Measurements from ENCODE around the gene PIM3.

Gene PIM3

DNA sequence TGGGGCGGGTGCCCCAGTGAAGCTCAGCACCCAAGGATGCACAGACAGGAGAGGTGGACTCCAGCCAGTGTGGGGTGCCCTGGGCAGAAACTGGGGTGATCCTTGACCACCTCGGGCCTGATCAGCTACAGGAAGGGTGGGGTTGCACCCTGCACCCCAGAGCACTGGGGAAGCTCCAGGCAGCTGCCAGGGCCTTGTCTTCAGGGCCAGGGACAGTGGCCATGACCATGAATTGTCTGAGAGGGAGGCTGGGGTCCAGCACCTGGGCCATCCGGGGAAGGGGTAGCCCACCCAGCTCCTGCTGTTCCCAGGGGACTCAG is 34.4 kb downstream of the PIM3 start:
- peaks cover 7% of the 10 kb centered on the region; the same call in 1 of the 2 replicates for H4K20me1 ChIP-seq (ENCODE audit: insufficient read depth, low read length)
- TF ChIP-seq, protein P1, sequence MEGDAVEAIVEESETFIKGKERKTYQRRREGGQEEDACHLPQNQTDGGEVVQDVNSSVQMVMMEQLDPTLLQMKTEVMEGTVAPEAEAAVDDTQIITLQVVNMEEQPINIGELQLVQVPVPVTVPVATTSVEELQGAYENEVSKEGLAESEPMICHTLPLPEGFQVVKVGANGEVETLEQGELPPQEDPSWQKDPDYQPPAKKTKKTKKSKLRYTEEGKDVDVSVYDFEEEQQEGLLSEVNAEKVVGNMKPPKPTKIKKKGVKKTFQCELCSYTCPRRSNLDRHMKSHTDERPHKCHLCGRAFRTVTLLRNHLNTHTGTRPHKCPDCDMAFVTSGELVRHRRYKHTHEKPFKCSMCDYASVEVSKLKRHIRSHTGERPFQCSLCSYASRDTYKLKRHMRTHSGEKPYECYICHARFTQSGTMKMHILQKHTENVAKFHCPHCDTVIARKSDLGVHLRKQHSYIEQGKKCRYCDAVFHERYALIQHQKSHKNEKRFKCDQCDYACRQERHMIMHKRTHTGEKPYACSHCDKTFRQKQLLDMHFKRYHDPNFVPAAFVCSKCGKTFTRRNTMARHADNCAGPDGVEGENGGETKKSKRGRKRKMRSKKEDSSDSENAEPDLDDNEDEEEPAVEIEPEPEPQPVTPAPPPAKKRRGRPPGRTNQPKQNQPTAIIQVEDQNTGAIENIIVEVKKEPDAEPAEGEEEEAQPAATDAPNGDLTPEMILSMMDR (IDR thresholded peaks at IDR 0.05; ENCODE audit: borderline replicate concordance, extremely low read depth, low read length, poor library complexity, severe bottlenecking), result no peak
- TF ChIP-seq EZH2 (IDR thresholded peaks at IDR 0.05; ENCODE audit: borderline replicate concordance, low read depth, low read length, severe bottlenecking), result no peak
- H3K79me2 ChIP-seq (ENCODE audit: insufficient read depth, low read length), result no peaks in the 10 kb centered on the region
- H3K9me3 ChIP-seq (ENCODE audit: insufficient read depth, low read length, severe bottlenecking), result no peaks in the 10 kb centered on the region
- DNase-seq (no peak), ATAC-seq (ENCODE audit: insufficient read depth, low read depth) (no peak)
- no peaks in the 10 kb centered on the region for H3K27me3 ChIP-seq (ENCODE audit: insufficient read depth, low read length, poor library complexity)
- H2AFZ ChIP-seq (ENCODE audit: low read depth, low read length), result no peak overlapping the region
- H3K4me3 ChIP-seq (ENCODE audit: low read depth in 1 of 2, low read length in 2 of 2), result no peak overlapping the region
- H3K27ac ChIP-seq (ENCODE audit: low read length), result no peak overlapping the region
- H3K4me2 ChIP-seq (ENCODE audit: insufficient read depth, low read length), result no peak overlapping the region
- no peaks in the 10 kb centered on the region for H3K4me1 ChIP-seq (ENCODE audit: insufficient read depth, low read length)
- H3K9ac ChIP-seq (ENCODE audit: low read depth, low read length), result no peak overlapping the region
- no peaks in the 10 kb centered on the region for H3K36me3 ChIP-seq (ENCODE audit: insufficient read depth, low read length)

DNA sequence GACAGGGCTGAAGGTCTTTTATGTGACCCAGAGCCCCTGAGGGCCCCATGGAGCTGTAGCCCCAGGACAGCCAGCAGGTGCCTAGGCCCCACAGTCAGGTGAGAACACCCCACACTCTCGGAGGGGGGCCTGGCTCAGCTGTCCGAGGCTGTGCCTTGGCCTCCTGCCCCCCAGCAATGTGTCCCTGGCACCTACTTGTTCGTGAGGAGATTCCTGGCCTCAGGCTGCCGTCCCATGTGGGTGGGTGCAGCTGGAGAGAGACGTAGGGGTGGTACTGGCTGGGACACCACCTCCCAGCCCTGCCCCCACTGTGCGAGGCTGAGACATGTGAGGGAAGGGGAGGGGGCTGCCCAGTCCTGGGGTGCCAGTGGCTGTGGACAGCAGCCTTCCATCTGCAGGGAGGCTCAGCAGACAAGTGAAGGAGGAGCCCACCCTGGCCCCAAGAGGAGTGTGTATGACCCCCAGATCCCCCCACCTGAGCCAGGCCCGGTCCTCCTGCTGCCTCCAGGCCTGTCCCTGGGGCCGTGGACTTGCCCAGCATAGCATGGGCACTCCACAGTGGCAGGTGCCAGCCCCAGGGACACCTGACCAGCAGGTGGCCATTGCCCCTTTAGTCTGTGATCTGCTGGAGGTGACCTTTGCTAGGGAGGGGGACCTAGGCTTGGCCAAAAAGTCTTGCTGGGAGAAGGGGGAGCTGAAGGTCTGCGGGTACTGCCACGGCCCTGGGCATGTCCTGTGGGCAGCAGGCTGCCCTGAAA is 35.0 kb downstream of the PIM3 start:
- H3K27ac ChIP-seq (ENCODE audit: low read length), result no peak overlapping the region
- no peaks in the 10 kb centered on the region for H3K9me3 ChIP-seq (ENCODE audit: insufficient read depth, low read length, severe bottlenecking)
- TF ChIP-seq EZH2 (IDR thresholded peaks at IDR 0.05; ENCODE audit: borderline replicate concordance, low read depth, low read length, severe bottlenecking), result no peak
- TF ChIP-seq, protein P1 (IDR thresholded peaks at IDR 0.05; ENCODE audit: borderline replicate concordance, extremely low read depth, low read length, poor library complexity, severe bottlenecking), result no peak
- H4K20me1 ChIP-seq (ENCODE audit: insufficient read depth, low read length), result peaks cover 7% of the 10 kb centered on the region; the same call in 1 of the 2 replicates
- H3K4me2 ChIP-seq (ENCODE audit: insufficient read depth, low read length), result no peak overlapping the region
- no peak overlapping the region for H3K4me3 ChIP-seq (ENCODE audit: low read depth in 1 of 2, low read length in 2 of 2)
- no peaks in the 10 kb centered on the region for H3K79me2 ChIP-seq (ENCODE audit: insufficient read depth, low read length)
- H3K36me3 ChIP-seq (ENCODE audit: insufficient read depth, low read length), result no peaks in the 10 kb centered on the region
- no peaks in the 10 kb centered on the region for H3K27me3 ChIP-seq (ENCODE audit: insufficient read depth, low read length, poor library complexity)
- ATAC-seq (ENCODE audit: insufficient read depth, low read depth) (no peak), DNase-seq (no peak)
- no peak overlapping the region for H3K9ac ChIP-seq (ENCODE audit: low read depth, low read length)
- no peaks in the 10 kb centered on the region for H3K4me1 ChIP-seq (ENCODE audit: insufficient read depth, low read length)
- H2AFZ ChIP-seq (ENCODE audit: low read depth, low read length), result no peak overlapping the region

DNA sequence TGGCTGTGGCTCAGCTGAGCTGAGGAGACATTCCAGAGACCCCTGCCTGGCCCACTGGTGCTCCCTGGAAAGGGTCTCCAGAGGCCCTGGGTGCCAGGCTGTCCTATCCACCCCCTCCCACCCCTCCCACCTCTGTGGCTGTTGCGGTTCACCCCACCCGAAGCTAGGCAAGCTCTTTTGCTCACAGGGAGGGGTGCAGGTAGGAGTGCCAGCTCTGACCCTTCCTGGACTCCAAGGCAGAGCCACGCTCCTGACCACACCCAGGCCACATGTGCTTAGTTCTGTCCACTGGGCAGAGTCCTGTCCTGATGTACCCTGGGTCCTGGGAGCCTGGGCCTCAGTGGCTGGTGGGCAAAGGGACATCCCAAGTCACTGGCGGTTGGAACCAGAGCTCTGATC is 35.5 kb downstream of the PIM3 start:
- Histone ChIP-seq H3K27me3 (ENCODE audit: insufficient read depth, low read length, poor library complexity) (no peaks in the 10 kb centered on the region), H3K27ac (ENCODE audit: low read length) (no peak overlapping the region)
- TF ChIP-seq, protein P1 (IDR thresholded peaks at IDR 0.05; ENCODE audit: borderline replicate concordance, extremely low read depth, low read length, poor library complexity, severe bottlenecking), result no peak
- TF ChIP-seq EZH2 (IDR thresholded peaks at IDR 0.05; ENCODE audit: borderline replicate concordance, low read depth, low read length, severe bottlenecking), result no peak

More for the DNA sequence above, 35.5 kb downstream of the PIM3 start:
- H4K20me1 ChIP-seq (ENCODE audit: insufficient read depth, low read length), result peaks cover 7% of the 10 kb centered on the region; the same call in 1 of the 2 replicates
- no peak for ATAC-seq (ENCODE audit: insufficient read depth, low read depth)
- H3K4me3 ChIP-seq (ENCODE audit: low read depth in 1 of 2, low read length in 2 of 2), result no peak overlapping the region
- no peaks in the 10 kb centered on the region for H3K4me1 ChIP-seq (ENCODE audit: insufficient read depth, low read length)
- no peak overlapping the region for H3K4me2 ChIP-seq (ENCODE audit: insufficient read depth, low read length)
- H3K9ac ChIP-seq (ENCODE audit: low read depth, low read length), result no peak overlapping the region
- H3K36me3 ChIP-seq (ENCODE audit: insufficient read depth, low read length), result no peaks in the 10 kb centered on the region
- H2AFZ ChIP-seq (ENCODE audit: low read depth, low read length), result no peak overlapping the region
- no peak for DNase-seq
- H3K79me2 ChIP-seq (ENCODE audit: insufficient read depth, low read length), result no peaks in the 10 kb centered on the region
- no peaks in the 10 kb centered on the region for H3K9me3 ChIP-seq (ENCODE audit: insufficient read depth, low read length, severe bottlenecking)
